ENCODE measurements around the gene TLL1. TPM values are rescaled to one million over a fixed set of nuclear protein-coding genes. Genes with fewer than 3 reads are reported as not detected.

The TLL1 gene
- total and polyA plus RNA-seq, 7 experiments from 2014 or later = not detected

DNA sequence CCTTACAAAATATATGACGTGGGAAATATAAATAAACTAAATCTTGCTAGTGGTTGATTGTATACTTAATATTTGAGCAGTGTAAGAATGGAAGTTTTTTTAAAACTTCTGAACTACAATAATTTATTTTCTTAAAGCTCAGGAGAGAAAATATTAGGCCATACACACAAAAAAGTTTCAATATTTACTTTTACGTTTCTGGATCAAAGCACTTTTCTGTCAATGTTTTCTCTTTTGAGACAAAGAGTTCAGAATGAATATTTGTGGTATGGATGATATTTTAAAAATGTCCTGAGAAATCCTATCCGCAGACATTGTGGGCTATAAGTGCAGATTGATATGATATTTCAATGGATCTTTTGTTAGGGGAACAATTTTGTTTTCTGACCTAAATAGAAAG, 109.9 kb downstream of the TLL1 start:
- no peaks in the 10 kb centered on the region for H3K36me3 Mint-ChIP-seq
- POLR2A ChIA-PET = no interaction called here

DNA sequence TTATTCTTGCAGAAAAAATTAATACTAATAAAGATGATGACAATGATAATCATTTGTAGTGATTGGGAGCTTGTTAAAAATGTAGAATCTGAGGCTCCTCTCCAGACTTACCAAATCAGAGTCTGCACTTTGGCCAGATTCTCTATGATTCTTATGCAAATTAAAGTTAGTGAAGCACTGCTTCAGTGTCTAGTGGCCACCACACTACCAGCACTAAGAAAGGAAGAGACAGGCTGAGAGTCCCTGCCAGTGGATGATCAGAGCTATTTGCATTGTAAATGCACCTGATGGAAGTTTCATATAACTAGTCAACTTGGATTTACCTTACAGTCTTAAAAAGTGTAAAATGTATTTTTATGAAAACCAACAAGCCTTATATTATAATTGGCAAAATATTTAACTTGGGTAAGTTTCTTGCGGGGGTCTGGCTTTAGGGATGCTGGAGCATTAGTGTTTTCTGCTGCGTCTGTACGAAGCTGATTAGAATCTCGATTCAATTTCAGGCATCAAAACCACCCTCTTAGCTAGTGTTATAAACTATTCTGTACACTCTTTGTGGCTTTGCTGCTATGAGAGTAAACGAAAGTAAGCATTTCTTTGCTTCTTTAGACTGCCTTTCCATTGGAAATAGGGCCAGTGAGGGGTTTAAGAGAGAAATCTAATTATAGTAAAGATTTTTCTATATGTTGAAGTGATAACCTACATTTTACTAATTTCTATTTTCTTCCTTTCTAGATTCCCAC, 114.1 kb downstream of the TLL1 start:
- ATAC-seq = no peak
- intact Hi-C loops (cut with micrococcal nuclease) = no loop called here
- H3K4me1 Mint-ChIP-seq = no peaks in the 10 kb centered on the region
- no peak overlapping the region for H3K4me3 Mint-ChIP-seq
- H3K36me3 ChIP-seq (ENCODE audit: control insufficient read depth in 2 of 3, insufficient read depth in 3 of 3, low read length in 3 of 3) = no peaks in the 10 kb centered on the region
- H3K27me3 Mint-ChIP-seq = no peaks in the 10 kb centered on the region
- peaks cover 0 to 3% (median 0%) of the 10 kb centered on the region in 11 donors for H3K9me3 Mint-ChIP-seq
- no peak for DNase-seq
- ChIA-PET CTCF (no interaction called here), POLR2A (no interaction called here)
- no peaks in the 10 kb centered on the region for H3K27me3 ChIP-seq (ENCODE audit: control insufficient read depth in 2 of 2, insufficient read depth in 2 of 2, low read length in 2 of 2)
- H3K27ac Mint-ChIP-seq = no peak overlapping the region
- H3K9me3 ChIP-seq (ENCODE audit: control insufficient read depth in 2 of 3, low read length in 3 of 3) = no peaks in the 10 kb centered on the region
- no peaks in the 10 kb centered on the region for H3K4me1 ChIP-seq (ENCODE audit: control insufficient read depth in 2 of 2, insufficient read depth in 2 of 2, low read length in 2 of 2)
- no peak overlapping the region for H3K4me3 ChIP-seq (ENCODE audit: low read length)
- H3K27ac ChIP-seq (ENCODE audit: low read depth, low read length) = no peak overlapping the region
- H3K36me3 Mint-ChIP-seq = no peaks in the 10 kb centered on the region

More for the DNA sequence above, 109.9 kb downstream of the TLL1 start:
- Mint-ChIP-seq H3K27me3 (no peaks in the 10 kb centered on the region), H3K9me3 (peaks cover 0 to 6% (median 0%) of the 10 kb centered on the region in 11 donors), H3K4me1 (no peaks in the 10 kb centered on the region), H3K4me3 (no peak overlapping the region), H3K27ac (no peak overlapping the region)
- CTCF ChIA-PET = no interaction called here
- Histone ChIP-seq H3K4me3 (ENCODE audit: low read length) (no peak overlapping the region), H3K9me3 (ENCODE audit: control insufficient read depth in 2 of 3, low read length in 3 of 3) (no peaks in the 10 kb centered on the region), H3K4me1 (ENCODE audit: control insufficient read depth in 2 of 2, insufficient read depth in 2 of 2, low read length in 2 of 2) (no peaks in the 10 kb centered on the region), H3K27me3 (ENCODE audit: control insufficient read depth in 2 of 2, insufficient read depth in 2 of 2, low read length in 2 of 2) (no peaks in the 10 kb centered on the region), H3K27ac (ENCODE audit: low read depth, low read length) (no peak overlapping the region), H3K36me3 (ENCODE audit: control insufficient read depth in 2 of 3, insufficient read depth in 3 of 3, low read length in 3 of 3) (no peaks in the 10 kb centered on the region)
- intact Hi-C loops (cut with micrococcal nuclease) = no loop called here
- ATAC-seq (no peak), DNase-seq (no peak)

DNA sequence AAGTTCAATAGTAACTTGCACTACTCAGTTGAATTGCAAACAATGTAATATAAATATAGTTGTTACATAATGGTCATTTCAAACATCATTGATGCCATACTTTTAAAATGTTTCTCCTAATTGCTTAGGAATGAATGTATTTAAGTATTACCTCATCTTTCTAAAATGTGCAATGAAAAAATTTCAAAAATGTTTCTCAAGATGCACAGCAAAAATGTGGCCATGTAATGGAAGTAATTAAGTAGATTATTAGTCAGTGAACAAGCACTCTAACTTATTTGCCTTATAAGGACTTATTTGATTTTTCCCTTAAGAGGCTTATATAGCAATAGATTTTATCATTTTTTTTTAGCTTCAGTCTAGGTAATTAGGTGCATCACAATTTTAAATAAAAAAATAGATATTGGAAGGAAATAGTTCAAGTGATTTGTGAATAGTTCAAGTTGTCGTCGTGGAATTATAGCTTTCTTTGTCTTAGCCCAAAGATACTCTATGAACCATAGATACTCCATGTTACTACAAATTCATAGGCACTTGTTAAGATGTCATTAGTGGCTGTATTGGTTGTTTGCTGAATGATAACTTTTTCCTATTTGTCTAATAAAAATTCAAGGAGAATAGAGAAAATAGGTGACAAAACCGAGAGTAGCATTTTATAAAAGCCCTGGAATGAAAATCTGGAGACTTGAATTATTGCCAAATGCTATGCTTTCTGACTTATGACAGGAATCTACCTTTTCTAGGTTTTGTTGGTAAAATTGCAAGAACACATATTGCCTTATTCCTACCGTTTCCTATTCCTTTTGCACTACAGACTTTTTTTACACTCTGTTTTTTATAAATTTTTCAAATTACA, 118.5 kb downstream of the TLL1 start:
- peaks cover 0 to 2% (median 0%) of the 10 kb centered on the region in 11 donors for H3K9me3 Mint-ChIP-seq
- DNase-seq (no peak), ATAC-seq (no peak)
- no peak overlapping the region for H3K27ac Mint-ChIP-seq
- ChIA-PET POLR2A (no interaction called here), CTCF (no interaction called here)
- Histone ChIP-seq H3K4me3 (ENCODE audit: low read length) (no peak overlapping the region), H3K36me3 (ENCODE audit: control insufficient read depth in 2 of 3, insufficient read depth in 3 of 3, low read length in 3 of 3) (no peaks in the 10 kb centered on the region), H3K27me3 (ENCODE audit: control insufficient read depth in 2 of 2, insufficient read depth in 2 of 2, low read length in 2 of 2) (no peaks in the 10 kb centered on the region), H3K4me1 (ENCODE audit: control insufficient read depth in 2 of 2, insufficient read depth in 2 of 2, low read length in 2 of 2) (no peaks in the 10 kb centered on the region), H3K27ac (ENCODE audit: low read depth, low read length) (no peak overlapping the region), H3K9me3 (ENCODE audit: control insufficient read depth in 2 of 3, low read length in 3 of 3) (no peaks in the 10 kb centered on the region)
- no peaks in the 10 kb centered on the region for H3K27me3 Mint-ChIP-seq
- H3K4me1 Mint-ChIP-seq = no peaks in the 10 kb centered on the region
- intact Hi-C loops (cut with micrococcal nuclease) = no loop called here
- no peak overlapping the region for H3K4me3 Mint-ChIP-seq
- no peaks in the 10 kb centered on the region for H3K36me3 Mint-ChIP-seq

GRCh38 chr4:165992283-165992682, 119.2 kb downstream of the TLL1 start:
- Mint-ChIP-seq H3K27ac (no peak overlapping the region), H3K27me3 (no peaks in the 10 kb centered on the region)

GRCh38 chr4:165994701-165995100, 121.7 kb downstream of the TLL1 start:
- POLR2A ChIA-PET = no interaction called here
- Mint-ChIP-seq H3K4me1 (no peaks in the 10 kb centered on the region), H3K9me3 (peaks cover 0 to 2% (median 0%) of the 10 kb centered on the region in 11 donors), H3K27me3 (no peaks in the 10 kb centered on the region), H3K4me3 (no peak overlapping the region), H3K27ac (no peak overlapping the region), H3K36me3 (no peaks in the 10 kb centered on the region)
- Histone ChIP-seq H3K9me3 (ENCODE audit: control insufficient read depth in 2 of 3, low read length in 3 of 3) (no peaks in the 10 kb centered on the region), H3K4me1 (ENCODE audit: control insufficient read depth in 2 of 2, insufficient read depth in 2 of 2, low read length in 2 of 2) (no peaks in the 10 kb centered on the region), H3K27ac (ENCODE audit: low read depth, low read length) (no peak overlapping the region), H3K27me3 (ENCODE audit: control insufficient read depth in 2 of 2, insufficient read depth in 2 of 2, low read length in 2 of 2) (no peaks in the 10 kb centered on the region), H3K4me3 (ENCODE audit: low read length) (no peak overlapping the region), H3K36me3 (ENCODE audit: control insufficient read depth in 2 of 3, insufficient read depth in 3 of 3, low read length in 3 of 3) (no peaks in the 10 kb centered on the region)
- CTCF ChIA-PET = no interaction called here
- no peak for DNase-seq
- ATAC-seq = no peak
- intact Hi-C loops (cut with micrococcal nuclease) = no loop called here

More at GRCh38 chr4:165992283-165992682, 119.2 kb downstream of the TLL1 start:
- H3K4me1 ChIP-seq (ENCODE audit: control insufficient read depth in 2 of 2, insufficient read depth in 2 of 2, low read length in 2 of 2) = no peaks in the 10 kb centered on the region
- no peaks in the 10 kb centered on the region for H3K27me3 ChIP-seq (ENCODE audit: control insufficient read depth in 2 of 2, insufficient read depth in 2 of 2, low read length in 2 of 2)
- H3K36me3 ChIP-seq (ENCODE audit: control insufficient read depth in 2 of 3, insufficient read depth in 3 of 3, low read length in 3 of 3) = no peaks in the 10 kb centered on the region
- intact Hi-C loops (cut with micrococcal nuclease) = no loop called here
- Mint-ChIP-seq H3K9me3 (peaks cover 0 to 2% (median 0%) of the 10 kb centered on the region in 11 donors), H3K4me1 (no peaks in the 10 kb centered on the region), H3K36me3 (no peaks in the 10 kb centered on the region), H3K4me3 (no peak overlapping the region)
- no peak for DNase-seq
- ChIA-PET POLR2A (no interaction called here), CTCF (no interaction called here)
- no peak for ATAC-seq
- no peaks in the 10 kb centered on the region for H3K9me3 ChIP-seq (ENCODE audit: control insufficient read depth in 2 of 3, low read length in 3 of 3)
- H3K4me3 ChIP-seq (ENCODE audit: low read length) = no peak overlapping the region
- no peak overlapping the region for H3K27ac ChIP-seq (ENCODE audit: low read depth, low read length)

- Mint-ChIP-seq H3K27me3 (no peaks in the 10 kb centered on the region), H3K9me3 (peaks cover 0 to 6% (median 0%) of the 10 kb centered on the region in 11 donors), H3K4me1 (no peaks in the 10 kb centered on the region), H3K27ac (no peak overlapping the region), H3K36me3 (no peaks in the 10 kb centered on the region), H3K4me3 (no peak overlapping the region)
- no peaks in the 10 kb centered on the region for H3K36me3 ChIP-seq (ENCODE audit: control insufficient read depth in 2 of 3, insufficient read depth in 3 of 3, low read length in 3 of 3)
- H3K27me3 ChIP-seq (ENCODE audit: control insufficient read depth in 2 of 2, insufficient read depth in 2 of 2, low read length in 2 of 2) = no peaks in the 10 kb centered on the region
- DNase-seq (no peak), ATAC-seq (no peak)
- intact Hi-C loops (cut with micrococcal nuclease) = no loop called here
- no peaks in the 10 kb centered on the region for H3K9me3 ChIP-seq (ENCODE audit: control insufficient read depth in 2 of 3, low read length in 3 of 3)
- H3K27ac ChIP-seq (ENCODE audit: low read depth, low read length) = no peak overlapping the region
- no peak overlapping the region for H3K4me3 ChIP-seq (ENCODE audit: low read length)
- H3K4me1 ChIP-seq (ENCODE audit: control insufficient read depth in 2 of 2, insufficient read depth in 2 of 2, low read length in 2 of 2) = no peaks in the 10 kb centered on the region
- ChIA-PET POLR2A (no interaction called here), CTCF (no interaction called here)
Observed at GRCh38 chr4:166003811-166004210, 130.8 kb downstream of the TLL1 start.

GRCh38 chr4:166006217-166006616, 133.2 kb downstream of the TLL1 start:
- Histone ChIP-seq H3K4me1 (ENCODE audit: control insufficient read depth in 2 of 2, insufficient read depth in 2 of 2, low read length in 2 of 2) (no peaks in the 10 kb centered on the region), H3K9me3 (ENCODE audit: control insufficient read depth in 2 of 3, low read length in 3 of 3) (no peaks in the 10 kb centered on the region), H3K4me3 (ENCODE audit: low read length) (no peak overlapping the region), H3K27me3 (ENCODE audit: control insufficient read depth in 2 of 2, insufficient read depth in 2 of 2, low read length in 2 of 2) (no peaks in the 10 kb centered on the region), H3K36me3 (ENCODE audit: control insufficient read depth in 2 of 3, insufficient read depth in 3 of 3, low read length in 3 of 3) (no peaks in the 10 kb centered on the region), H3K27ac (ENCODE audit: low read depth, low read length) (no peak overlapping the region)
- CTCF ChIA-PET = no interaction called here
- DNase-seq (no peak), ATAC-seq (no peak)
- H3K4me1 Mint-ChIP-seq = no peaks in the 10 kb centered on the region
- intact Hi-C loops (cut with micrococcal nuclease) = no loop called here
- no peak overlapping the region for H3K27ac Mint-ChIP-seq
- no peaks in the 10 kb centered on the region for H3K27me3 Mint-ChIP-seq
- no peaks in the 10 kb centered on the region for H3K36me3 Mint-ChIP-seq
- no peak overlapping the region for H3K4me3 Mint-ChIP-seq
- peaks cover 0 to 6% (median 0%) of the 10 kb centered on the region in 11 donors for H3K9me3 Mint-ChIP-seq
- POLR2A ChIA-PET = no interaction called here

Measured in naive thymus-derived CD4-positive, alpha-beta T cell (primary cell).